Astrocyte (in vitro differentiated cells and primary cell): ENCODE data around the gene MUC13.

Experiments
- EZH2 ChIP-seq: IDR thresholded peaks from 2 replicates; pipeline ENCODE4 v1.6.1; 2012; ENCODE audit warnings: mild to moderate bottlenecking, low read length, inconsistent platforms; ENCODE audit not compliant: insufficient read depth
- TF ChIP-seq, protein P1 (sequence below): IDR thresholded peaks from 2 replicates; pipeline ENCODE4 v1.5.1; 2011; ENCODE audit warnings: low read depth, mild to moderate bottlenecking, inconsistent platforms, low read length, moderate library complexity; ENCODE audit not compliant: insufficient read depth

GRCh38 chr3:124927574-124928045 is 6.9 kb downstream of the MUC13 start:
- TF ChIP-seq, protein P1, sequence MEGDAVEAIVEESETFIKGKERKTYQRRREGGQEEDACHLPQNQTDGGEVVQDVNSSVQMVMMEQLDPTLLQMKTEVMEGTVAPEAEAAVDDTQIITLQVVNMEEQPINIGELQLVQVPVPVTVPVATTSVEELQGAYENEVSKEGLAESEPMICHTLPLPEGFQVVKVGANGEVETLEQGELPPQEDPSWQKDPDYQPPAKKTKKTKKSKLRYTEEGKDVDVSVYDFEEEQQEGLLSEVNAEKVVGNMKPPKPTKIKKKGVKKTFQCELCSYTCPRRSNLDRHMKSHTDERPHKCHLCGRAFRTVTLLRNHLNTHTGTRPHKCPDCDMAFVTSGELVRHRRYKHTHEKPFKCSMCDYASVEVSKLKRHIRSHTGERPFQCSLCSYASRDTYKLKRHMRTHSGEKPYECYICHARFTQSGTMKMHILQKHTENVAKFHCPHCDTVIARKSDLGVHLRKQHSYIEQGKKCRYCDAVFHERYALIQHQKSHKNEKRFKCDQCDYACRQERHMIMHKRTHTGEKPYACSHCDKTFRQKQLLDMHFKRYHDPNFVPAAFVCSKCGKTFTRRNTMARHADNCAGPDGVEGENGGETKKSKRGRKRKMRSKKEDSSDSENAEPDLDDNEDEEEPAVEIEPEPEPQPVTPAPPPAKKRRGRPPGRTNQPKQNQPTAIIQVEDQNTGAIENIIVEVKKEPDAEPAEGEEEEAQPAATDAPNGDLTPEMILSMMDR, result no peak
- no peak for TF ChIP-seq EZH2
